MCF 10A (cell line): ENCODE results near the gene VMP1. TPM values are rescaled to one million over a fixed set of nuclear protein-coding genes. Genes with fewer than 3 reads are reported as not detected.

ENCODE experiments used
- BruUV-seq: library from RNA; stranded (reverse); fragments of 400-500 nt; replicated peaks from 2 replicates; lab custom pipeline; 2021; lab: Mats Ljungman, UMichigan
- CTCF ChIA-PET: fragments of 300-600 bp; sonication (Branson Sonifier 250); formaldehyde crosslinking; extraction: SDS; loops from one replicate; lab custom pipeline; 2021; ENCODE audit warnings: antibody characterized with exemption, inconsistent platforms; lab: Yijun Ruan, JAX
- POLR2A ChIA-PET: fragments of 300-600, 350-650 bp; sonication (Branson Sonifier 250); formaldehyde crosslinking; extraction: SDS; loops from one replicate; lab custom pipeline; 2020; ENCODE audit warnings: antibody characterized with exemption, inconsistent platforms; lab: Yijun Ruan, JAX
- DNase-seq: peaks from one replicate; pipeline ENCODE4 v3.0.0-alpha.2; 2018; ENCODE audit not compliant: unreplicated experiment
- H3K27ac Mint-ChIP-seq: one replicate; pipeline ENCODE4 v1.8.0; 2022; ENCODE audit warnings: mild to moderate bottlenecking, low read depth, mixed read lengths; ENCODE audit not compliant: unreplicated experiment
- H3K27me3 Mint-ChIP-seq: one replicate; pipeline ENCODE4 v1.8.0; 2022; ENCODE audit warnings: mixed read lengths; ENCODE audit not compliant: insufficient read depth, unreplicated experiment
- H3K36me3 Mint-ChIP-seq: one replicate; pipeline ENCODE4 v1.8.0; 2022; ENCODE audit warnings: mild to moderate bottlenecking, moderate library complexity, mixed read lengths; ENCODE audit not compliant: insufficient read depth, unreplicated experiment
- H3K4me1 Mint-ChIP-seq: one replicate; pipeline ENCODE4 v1.8.0; 2022; ENCODE audit warnings: mixed read lengths; ENCODE audit not compliant: insufficient read depth, unreplicated experiment
- H3K4me3 Mint-ChIP-seq: one replicate; pipeline ENCODE4 v1.8.0; 2022; ENCODE audit warnings: mild to moderate bottlenecking, moderate library complexity, mixed read lengths; ENCODE audit not compliant: unreplicated experiment
- H3K9me3 Mint-ChIP-seq: one replicate; pipeline ENCODE4 v1.8.0; 2022; ENCODE audit warnings: mixed read lengths; ENCODE audit not compliant: unreplicated experiment
- intact Hi-C: fragments of 100-400 bp; cut with micrococcal nuclease; formaldehyde crosslinking; loops from 2 replicates; pipeline ENCODE4 v1.14.1; 2022
- total RNA-seq: library from RNA; stranded (reverse); gene quantifications from 2 replicates; pipeline ENCODE4 v1.2.3, GENCODE V29; 2022
- TF ChIP-seq, protein P1 (sequence below): fragments of 200-600 bp; IDR thresholded peaks from one replicate; pipeline ENCODE4 v1.8.0; 2022; ENCODE audit warnings: antibody characterized with exemption, mild to moderate bottlenecking; ENCODE audit not compliant: unreplicated experiment

The VMP1 gene
- total RNA-seq, 1 experiment from 2014 or later, result 228 TPM

DNA sequence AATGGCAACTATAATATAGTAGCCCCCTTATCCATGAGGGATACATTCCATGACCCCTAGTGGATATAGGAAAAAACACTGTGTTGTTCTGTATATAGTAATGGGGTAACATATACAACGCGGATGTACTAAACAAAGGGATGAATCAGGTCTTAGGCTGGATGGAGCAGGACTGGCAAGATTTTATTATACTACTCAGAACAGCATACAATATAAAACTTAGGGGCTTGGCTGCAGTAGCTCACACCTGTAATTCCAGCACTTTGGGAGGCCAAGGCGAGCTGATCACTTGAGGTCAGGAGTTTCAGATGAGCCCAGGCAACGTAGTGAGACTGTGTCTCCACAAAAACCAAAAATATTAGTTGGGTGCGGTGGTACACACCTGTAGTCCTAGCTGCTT, 26.8 kb downstream of the VMP1 start:
- H3K27ac Mint-ChIP-seq, result no peak overlapping the region
- H3K36me3 Mint-ChIP-seq, result peaks cover 36% of the 10 kb centered on the region
- TF ChIP-seq, protein P1, sequence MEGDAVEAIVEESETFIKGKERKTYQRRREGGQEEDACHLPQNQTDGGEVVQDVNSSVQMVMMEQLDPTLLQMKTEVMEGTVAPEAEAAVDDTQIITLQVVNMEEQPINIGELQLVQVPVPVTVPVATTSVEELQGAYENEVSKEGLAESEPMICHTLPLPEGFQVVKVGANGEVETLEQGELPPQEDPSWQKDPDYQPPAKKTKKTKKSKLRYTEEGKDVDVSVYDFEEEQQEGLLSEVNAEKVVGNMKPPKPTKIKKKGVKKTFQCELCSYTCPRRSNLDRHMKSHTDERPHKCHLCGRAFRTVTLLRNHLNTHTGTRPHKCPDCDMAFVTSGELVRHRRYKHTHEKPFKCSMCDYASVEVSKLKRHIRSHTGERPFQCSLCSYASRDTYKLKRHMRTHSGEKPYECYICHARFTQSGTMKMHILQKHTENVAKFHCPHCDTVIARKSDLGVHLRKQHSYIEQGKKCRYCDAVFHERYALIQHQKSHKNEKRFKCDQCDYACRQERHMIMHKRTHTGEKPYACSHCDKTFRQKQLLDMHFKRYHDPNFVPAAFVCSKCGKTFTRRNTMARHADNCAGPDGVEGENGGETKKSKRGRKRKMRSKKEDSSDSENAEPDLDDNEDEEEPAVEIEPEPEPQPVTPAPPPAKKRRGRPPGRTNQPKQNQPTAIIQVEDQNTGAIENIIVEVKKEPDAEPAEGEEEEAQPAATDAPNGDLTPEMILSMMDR, result no peak
- no peak overlapping the region for H3K4me3 Mint-ChIP-seq
- H3K27me3 Mint-ChIP-seq, result no peaks in the 10 kb centered on the region
- no peaks in the 10 kb centered on the region for H3K9me3 Mint-ChIP-seq
- ChIA-PET POLR2A (interaction anchor here (0.9 to 1.1 kb wide), 2 partner anchors 26 to 158 kb away, joined by 3 to 6 read pairs; partner anchors contain the start of genes RPS6KB1 and TUBD1), CTCF (interaction anchor here (0.6 to 2.0 kb wide), 4 partner anchors 12 to 125 kb away, joined by 3 to 5 read pairs (median 4); partner anchors contain the start of gene VMP1)
- intact Hi-C loops, result no loop called here
- DNase-seq, result no peak
- no TSS peak for BruUV-seq
- H3K4me1 Mint-ChIP-seq, result peaks cover 5% of the 10 kb centered on the region

DNA sequence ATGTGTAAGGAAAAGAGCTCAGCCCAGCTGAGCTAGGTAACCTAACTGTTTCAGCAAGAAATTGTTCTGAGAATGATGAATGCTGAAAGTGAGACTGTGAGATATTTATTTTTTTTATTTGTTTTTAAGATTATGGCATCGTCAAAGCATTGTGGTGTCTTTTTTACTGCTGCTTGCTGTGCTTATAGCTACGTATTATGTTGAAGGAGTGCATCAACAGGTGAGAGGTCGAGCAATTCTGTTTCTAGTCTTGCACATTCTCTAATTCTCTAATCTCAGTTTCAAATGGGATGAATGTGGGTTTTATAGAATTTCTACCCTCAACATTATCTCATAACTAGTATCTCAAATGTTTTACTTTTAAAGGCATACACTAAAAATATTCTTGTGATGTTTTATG, 29.9 kb downstream of the VMP1 start:
- CTCF ChIA-PET, result interaction anchor here (0.7 to 1.9 kb wide), 3 partner anchors 8 to 123 kb away, joined by 3 to 4 read pairs (median 3); no protein-coding TSS in a partner anchor
- Mint-ChIP-seq H3K27ac (no peak overlapping the region), H3K4me1 (no peaks in the 10 kb centered on the region), H3K9me3 (no peaks in the 10 kb centered on the region), H3K27me3 (no peaks in the 10 kb centered on the region), H3K4me3 (no peak overlapping the region), H3K36me3 (peaks cover 35% of the 10 kb centered on the region)
- POLR2A ChIA-PET, result interaction anchor here (0.6 to 0.8 kb wide), 2 partner anchors 23 to 30 kb away, joined by 3 read pairs; partner anchors contain the start of genes PTRH2 and VMP1
- no peak for DNase-seq
- no TSS peak for BruUV-seq
- TF ChIP-seq, protein P1, result no peak
- intact Hi-C loops, result no loop called here

DNA sequence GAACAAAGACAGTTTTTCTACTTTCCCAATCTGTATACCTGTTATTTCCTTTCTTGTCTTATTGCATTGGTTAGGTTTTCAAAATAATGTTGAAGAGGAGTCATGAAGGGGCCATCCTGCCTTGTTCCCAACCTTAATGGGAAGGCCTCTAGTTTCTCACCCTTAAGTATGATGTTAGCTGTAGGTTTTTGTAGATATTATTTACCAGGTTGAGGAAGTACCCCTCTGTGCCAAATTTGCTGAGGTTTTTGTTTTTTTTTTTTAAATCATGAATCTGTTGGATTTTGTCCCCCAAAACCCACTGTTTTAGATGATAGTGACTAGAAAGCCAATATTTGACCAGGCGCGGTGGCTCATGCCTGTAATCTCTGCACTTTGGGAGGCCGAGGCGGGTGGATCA, 36.4 kb downstream of the VMP1 start:
- Mint-ChIP-seq H3K36me3 (peaks cover 20% of the 10 kb centered on the region), H3K4me1 (no peaks in the 10 kb centered on the region)

DNA sequence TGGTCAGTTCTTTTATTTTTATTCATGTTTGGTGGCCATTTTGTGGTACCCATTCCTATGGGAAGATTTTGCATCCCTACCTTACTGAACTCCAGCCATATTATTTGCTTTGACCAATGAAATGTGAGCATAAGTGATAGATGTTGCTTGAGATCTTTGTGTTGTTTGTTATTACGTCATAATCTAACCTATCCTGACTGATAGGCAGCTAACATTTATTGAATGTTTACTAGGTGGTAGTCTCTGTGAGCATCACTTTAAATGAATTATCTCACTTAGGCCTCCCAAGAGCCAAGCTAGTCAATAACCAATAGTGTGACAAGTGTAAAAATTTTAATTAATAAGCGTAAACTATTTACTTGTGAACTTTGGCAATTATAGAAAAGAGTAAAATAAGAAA, 37.6 kb downstream of the VMP1 start:
- no peaks in the 10 kb centered on the region for H3K4me1 Mint-ChIP-seq
- no peak overlapping the region for H3K4me3 Mint-ChIP-seq
- no TSS peak for BruUV-seq
- CTCF ChIA-PET, result interaction anchor here (0.7 to 2.4 kb wide), 9 partner anchors 8 to 221 kb away, joined by 3 to 14 read pairs (median 4); no protein-coding TSS in a partner anchor
- H3K27ac Mint-ChIP-seq, result no peak overlapping the region
- intact Hi-C loops, result loop anchor here (10.0 kb wide), 2 partner anchors 300 to 430 kb away; no protein-coding TSS in a partner anchor
- peaks cover 8% of the 10 kb centered on the region for H3K9me3 Mint-ChIP-seq
- TF ChIP-seq, protein P1, result no peak
- H3K36me3 Mint-ChIP-seq, result peaks cover 8% of the 10 kb centered on the region
- H3K27me3 Mint-ChIP-seq, result no peaks in the 10 kb centered on the region
- no peak for DNase-seq
- POLR2A ChIA-PET, result interaction anchor here (0.7 to 1.8 kb wide), 4 partner anchors 9 to 69 kb away, joined by 3 to 7 read pairs (median 5); no protein-coding TSS in a partner anchor

More for the DNA sequence above, 36.4 kb downstream of the VMP1 start:
- no peak for DNase-seq
- Mint-ChIP-seq H3K4me3 (no peak overlapping the region), H3K27me3 (no peaks in the 10 kb centered on the region), H3K27ac (no peak overlapping the region), H3K9me3 (peaks cover 8% of the 10 kb centered on the region)
- intact Hi-C loops, result loop anchor here (10.0 kb wide), 2 partner anchors 301 to 429 kb away; no protein-coding TSS in a partner anchor
- POLR2A ChIA-PET, result no interaction called here
- TF ChIP-seq, protein P1, result no peak
- BruUV-seq, result no TSS peak
- CTCF ChIA-PET, result interaction anchor here (1.0 kb wide), 1 partner anchor 36 kb away, joined by 3 read pairs; the partner anchor contains the start of gene VMP1
